GM23338 (cell line): ENCODE data around the gene BEND6.

Experiments used
- CREB1 ChIP-seq: fragments of 250-450 bp; sonication (Bioruptor Pico); IDR thresholded peaks from 2 replicates; pipeline ENCODE4 v1.5.0; 2020; ENCODE audit warnings: low read depth, mild to moderate bottlenecking, moderate library complexity
- CTCF ChIP-seq, 2 experiments: fragments of 200-600 bp in 1 of 2; sonication (generic) in 1 of 2; conservative IDR thresholded peaks; 2 replicates each; pipeline versions ENCODE4 v1.5.1 to v1.6.1; 2016 to 2017; ENCODE audit warnings: antibody characterized with exemption in 2 of 2, low read depth in 2 of 2, mild to moderate bottlenecking in 2 of 2, moderate library complexity in 1 of 2
- ETS1 ChIP-seq: IDR thresholded peaks from 2 replicates; pipeline ENCODE4 v1.6.1; 2016; ENCODE audit warnings: antibody characterized with exemption
- EZH2 ChIP-seq: fragments of 200-600 bp; sonication (generic); IDR thresholded peaks from one replicate; pipeline ENCODE4 v1.8.0; 2017; ENCODE audit warnings: antibody characterized with exemption, mild to moderate bottlenecking, low read depth; ENCODE audit not compliant: unreplicated experiment
- EZH2phosphoT487 ChIP-seq: fragments of 200-600 bp; sonication (generic); IDR thresholded peaks from one replicate; pipeline ENCODE4 v1.8.1; 2018; ENCODE audit warnings: antibody characterized with exemption; ENCODE audit not compliant: unreplicated experiment
- JUNB ChIP-seq: IDR thresholded peaks from one replicate; pipeline ENCODE4 v1.6.1; 2016; ENCODE audit warnings: antibody characterized with exemption; ENCODE audit not compliant: unreplicated experiment
- POLR2AphosphoS5 ChIP-seq: IDR thresholded peaks from 2 replicates; pipeline ENCODE4 v1.6.1; 2016; ENCODE audit warnings: antibody characterized with exemption, low read depth
- REST ChIP-seq: IDR thresholded peaks from one replicate; pipeline ENCODE4 v1.6.1; 2018; ENCODE audit warnings: antibody characterized with exemption; ENCODE audit not compliant: unreplicated experiment
- ZNF462 ChIP-seq: fragments of 250-450 bp; sonication (Bioruptor Pico); IDR thresholded peaks from 2 replicates; pipeline ENCODE4 v1.5.0; 2020; ENCODE audit warnings: mild to moderate bottlenecking, moderate library complexity

GRCh38 chr6:56988145-56988544 is 33.2 kb downstream of the BEND6 start:
- TF ChIP-seq CTCF (conservative IDR thresholded peaks at IDR 0.05; ENCODE audit: low read depth in 2 of 2) (no peak), REST (no peak), ETS1 (no peak), POLR2AphosphoS5 (no peak), ZNF462 (no peak), EZH2phosphoT487 (no peak), CREB1 (CRISPR knock-in tag) (no peak), JUNB (no peak), EZH2 (no peak)
